DOHH2 (cell line): ENCODE measurements around the gene SIPA1L3.
"Not testable (repeated sequence)": the region's sequence is repeated elsewhere in the genome, so short reads cannot be mapped to it uniquely, and the experiment has no call there.

Source experiments
- H3F3A ChIP-seq: fragments of 200-600 bp; sonication (generic), shearing (Covaris generic); 2 replicates; pipeline ENCODE4 v1.6.0; 2016; ENCODE audit warnings: antibody characterized with exemption, mild to moderate bottlenecking; ENCODE audit not compliant: control insufficient read depth, insufficient read depth
- H3K27ac ChIP-seq: fragments of 200-600 bp; sonication (generic); 2 replicates; pipeline ENCODE4 v1.5.1; 2014; ENCODE audit warnings: low read depth, mild to moderate bottlenecking, low read length, moderate library complexity
- H3K27me3 ChIP-seq: fragments of 200-600 bp; sonication (generic); 2 replicates; pipeline ENCODE4 v1.6.1; 2014; ENCODE audit warnings: mild to moderate bottlenecking, low read length, mixed read lengths; ENCODE audit not compliant: control insufficient read depth
- H3K36me3 ChIP-seq: fragments of 200-600 bp; sonication (generic); 2 replicates; pipeline ENCODE4 v1.6.1; 2014; ENCODE audit warnings: mild to moderate bottlenecking, low read length, moderate library complexity, mixed read lengths; ENCODE audit not compliant: control insufficient read depth
- H3K4me1 ChIP-seq: fragments of 200-600 bp; sonication (generic); 2 replicates; pipeline ENCODE4 v1.6.1; 2014; ENCODE audit warnings: mild to moderate bottlenecking, low read length, mixed read lengths; ENCODE audit not compliant: control insufficient read depth
- H3K4me2 ChIP-seq: fragments of 200-600 bp; sonication (generic); 2 replicates; pipeline ENCODE4 v1.6.0; 2014; ENCODE audit warnings: mild to moderate bottlenecking, low read length, moderate library complexity
- H3K4me3 ChIP-seq: fragments of 200-600 bp; sonication (generic); 2 replicates; pipeline ENCODE4 v1.5.1; 2014; ENCODE audit warnings: mild to moderate bottlenecking, low read length, mixed read lengths
- H3K79me2 ChIP-seq: fragments of 200-600 bp; sonication (generic); 2 replicates; pipeline ENCODE4 v1.6.1; 2014; ENCODE audit warnings: mild to moderate bottlenecking, low read length, mixed read lengths; ENCODE audit not compliant: control insufficient read depth
- H3K9me2 ChIP-seq: fragments of 200-600 bp; sonication (generic); replicated peaks from 2 replicates; pipeline ENCODE4 v1.6.1; 2014; ENCODE audit warnings: mild to moderate bottlenecking, low read length, mixed read lengths; ENCODE audit not compliant: control insufficient read depth
- H3K9me3 ChIP-seq: fragments of 200-600 bp; sonication (generic); 2 replicates; pipeline ENCODE4 v1.6.1; 2014; ENCODE audit warnings: antibody characterized with exemption, low read length, mixed read lengths; ENCODE audit not compliant: control insufficient read depth, insufficient read depth
- H4K20me1 ChIP-seq: fragments of 200-600 bp; sonication (generic); 2 replicates; pipeline ENCODE4 v1.6.0; 2014; ENCODE audit warnings: low read depth, mild to moderate bottlenecking, antibody characterized with exemption, low read length, moderate library complexity; ENCODE audit not compliant: control insufficient read depth, insufficient read depth
- EZH2phosphoT487 ChIP-seq: fragments of 200-600 bp; sonication (generic); IDR thresholded peaks from 2 replicates; pipeline ENCODE4 v1.6.1; 2017; ENCODE audit warnings: borderline replicate concordance, mild to moderate bottlenecking, antibody characterized with exemption, low read length, moderate library complexity, mixed read lengths
- TF ChIP-seq, protein P1 (sequence below): fragments of 200-600 bp; sonication (generic); IDR thresholded peaks from one replicate; pipeline ENCODE4 v1.5.1; 2014; ENCODE audit warnings: antibody characterized with exemption, mild to moderate bottlenecking, low read depth, low read length; ENCODE audit not compliant: poor library complexity, severe bottlenecking

Gene SIPA1L3

DNA sequence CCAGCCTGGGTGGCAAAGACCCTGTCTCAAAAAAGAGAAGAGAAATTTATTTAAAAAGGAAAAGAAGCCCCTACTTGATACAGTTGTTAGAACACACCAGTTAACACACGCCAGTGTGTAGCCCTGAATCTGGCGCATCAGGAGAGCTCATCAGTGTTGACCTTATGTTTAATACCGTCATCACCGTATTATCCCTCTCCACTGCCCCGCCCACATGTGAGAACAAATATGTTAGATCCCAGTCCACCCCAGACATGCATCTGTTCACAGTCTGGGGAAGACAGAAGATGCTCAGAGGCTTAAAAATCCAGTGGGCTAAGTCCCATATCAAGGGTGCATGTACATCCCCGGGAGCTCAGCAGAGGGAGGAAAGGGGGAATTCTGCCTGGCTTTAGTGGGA is 161.8 kb downstream of the SIPA1L3 start:
- TF ChIP-seq, protein P1, sequence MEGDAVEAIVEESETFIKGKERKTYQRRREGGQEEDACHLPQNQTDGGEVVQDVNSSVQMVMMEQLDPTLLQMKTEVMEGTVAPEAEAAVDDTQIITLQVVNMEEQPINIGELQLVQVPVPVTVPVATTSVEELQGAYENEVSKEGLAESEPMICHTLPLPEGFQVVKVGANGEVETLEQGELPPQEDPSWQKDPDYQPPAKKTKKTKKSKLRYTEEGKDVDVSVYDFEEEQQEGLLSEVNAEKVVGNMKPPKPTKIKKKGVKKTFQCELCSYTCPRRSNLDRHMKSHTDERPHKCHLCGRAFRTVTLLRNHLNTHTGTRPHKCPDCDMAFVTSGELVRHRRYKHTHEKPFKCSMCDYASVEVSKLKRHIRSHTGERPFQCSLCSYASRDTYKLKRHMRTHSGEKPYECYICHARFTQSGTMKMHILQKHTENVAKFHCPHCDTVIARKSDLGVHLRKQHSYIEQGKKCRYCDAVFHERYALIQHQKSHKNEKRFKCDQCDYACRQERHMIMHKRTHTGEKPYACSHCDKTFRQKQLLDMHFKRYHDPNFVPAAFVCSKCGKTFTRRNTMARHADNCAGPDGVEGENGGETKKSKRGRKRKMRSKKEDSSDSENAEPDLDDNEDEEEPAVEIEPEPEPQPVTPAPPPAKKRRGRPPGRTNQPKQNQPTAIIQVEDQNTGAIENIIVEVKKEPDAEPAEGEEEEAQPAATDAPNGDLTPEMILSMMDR: no peak
- TF ChIP-seq EZH2phosphoT487: no peak
- no peaks in the 10 kb centered on the region for H3K36me3 ChIP-seq
- H3K9me2 ChIP-seq: no peaks in the 10 kb centered on the region
- H4K20me1 ChIP-seq: no peaks in the 10 kb centered on the region
- H3K4me2 ChIP-seq: no peak overlapping the region
- no peaks in the 10 kb centered on the region for H3F3A ChIP-seq
- H3K27me3 ChIP-seq: no peaks in the 10 kb centered on the region
- no peak overlapping the region for H3K27ac ChIP-seq
- no peak overlapping the region for H3K4me3 ChIP-seq
- H3K79me2 ChIP-seq: no peaks in the 10 kb centered on the region
- H3K4me1 ChIP-seq: peaks cover 5% of the 10 kb centered on the region
- no peaks in the 10 kb centered on the region for H3K9me3 ChIP-seq

DNA sequence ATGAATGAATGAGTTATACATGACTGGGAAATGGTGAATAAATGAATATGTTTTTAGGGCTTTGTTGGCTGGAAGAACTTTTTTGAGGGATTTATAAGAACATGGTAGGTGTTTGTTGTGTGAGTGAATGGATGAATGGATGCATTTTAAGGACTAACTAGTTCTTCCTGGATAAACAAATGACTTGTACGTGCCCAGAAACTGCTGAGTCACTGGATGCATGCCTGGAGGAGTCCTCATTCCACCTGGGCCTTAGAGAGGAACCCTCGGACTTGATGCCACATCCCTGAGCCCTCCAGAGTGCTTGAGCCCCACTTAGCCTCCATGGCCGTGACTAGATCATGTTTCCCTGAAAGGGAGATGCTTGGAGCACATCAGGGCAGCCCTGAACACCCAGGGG is 163.6 kb downstream of the SIPA1L3 start:
- Histone ChIP-seq H4K20me1 (no peaks in the 10 kb centered on the region), H3K27ac (no peak overlapping the region), H3K9me2 (no peaks in the 10 kb centered on the region), H3K9me3 (no peaks in the 10 kb centered on the region), H3K4me1 (no peaks in the 10 kb centered on the region), H3K27me3 (no peaks in the 10 kb centered on the region), H3K4me2 (no peak overlapping the region), H3K4me3 (no peak overlapping the region), H3K36me3 (no peaks in the 10 kb centered on the region), H3F3A (no peaks in the 10 kb centered on the region), H3K79me2 (no peaks in the 10 kb centered on the region)
- TF ChIP-seq, protein P1: no peak
- TF ChIP-seq EZH2phosphoT487: no peak

DNA sequence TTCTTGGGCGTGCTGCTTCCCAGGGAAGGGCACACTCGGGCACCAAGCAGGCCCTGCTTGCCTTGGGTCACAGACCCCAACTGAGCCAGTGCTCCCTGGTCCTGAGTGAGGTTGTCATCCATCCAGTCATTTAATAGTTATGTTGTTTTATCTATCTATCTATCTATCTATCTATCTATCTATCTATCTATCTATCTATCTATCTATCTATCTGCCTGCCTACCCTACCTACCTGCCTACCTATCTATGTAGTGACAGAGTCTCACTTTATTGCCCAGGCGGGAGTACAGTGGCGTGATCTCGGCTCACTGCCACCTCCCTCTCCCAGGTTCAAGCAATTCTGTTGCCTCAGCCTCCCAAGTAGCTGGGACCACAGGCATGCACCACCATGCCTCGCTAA is 164.0 kb downstream of the SIPA1L3 start:
- not testable (repeated sequence) for H3K4me3 ChIP-seq, H3K4me2 ChIP-seq, H3F3A ChIP-seq, H3K9me3 ChIP-seq, H3K9me2 ChIP-seq, H3K4me1 ChIP-seq, H4K20me1 ChIP-seq, H3K79me2 ChIP-seq, H3K36me3 ChIP-seq, H3K27me3 ChIP-seq, H3K27ac ChIP-seq

DNA sequence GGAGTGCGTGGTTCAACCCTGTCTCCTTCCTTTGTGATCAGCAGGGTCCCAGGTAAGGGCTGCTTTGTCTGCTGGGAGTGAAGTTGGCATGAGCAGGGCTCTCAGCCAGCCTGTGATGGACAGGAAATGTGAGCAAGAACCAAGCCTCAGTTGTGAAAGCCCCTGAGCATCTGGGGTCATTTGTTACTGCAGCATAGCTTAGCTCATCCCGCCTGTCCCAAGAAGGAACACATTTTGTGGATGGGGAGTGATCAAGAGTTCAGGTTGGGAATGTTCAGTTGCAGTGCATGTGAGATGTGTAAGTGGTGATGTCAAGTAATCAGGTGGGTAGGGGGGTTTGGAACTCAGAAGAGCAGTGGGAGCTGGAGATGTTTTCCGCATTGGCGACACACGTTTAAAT is 164.6 kb downstream of the SIPA1L3 start:
- Histone ChIP-seq H3K9me3 (no peaks in the 10 kb centered on the region), H3K27ac (no peak overlapping the region), H3K4me2 (no peak overlapping the region), H3K4me1 (no peaks in the 10 kb centered on the region), H3K4me3 (no peak overlapping the region), H3K79me2 (no peaks in the 10 kb centered on the region), H3F3A (no peaks in the 10 kb centered on the region), H3K27me3 (no peaks in the 10 kb centered on the region), H3K9me2 (no peaks in the 10 kb centered on the region), H3K36me3 (no peaks in the 10 kb centered on the region), H4K20me1 (no peaks in the 10 kb centered on the region)
- TF ChIP-seq EZH2phosphoT487: no peak
- TF ChIP-seq, protein P1: no peak
